GM12864 (cell line): ENCODE data around the gene ST3GAL4.

ENCODE experiments used
- DNase-seq: peaks from one replicate; pipeline ENCODE4 v3.0.0-alpha.2; 2011; ENCODE audit warnings: low read depth
- H3K4me3 ChIP-seq: 2 replicates; pipeline ENCODE4 v1.5.1; 2011; ENCODE audit warnings: mild to moderate bottlenecking, low read depth, low read length, control low read depth
- CTCF ChIP-seq: IDR thresholded peaks from 2 replicates; pipeline ENCODE4 v1.5.1; 2011; ENCODE audit warnings: low read depth, mild to moderate bottlenecking, moderate library complexity, low read length, control low read depth, inconsistent platforms; ENCODE audit errors: missing control alignments

The ST3GAL4 gene

GRCh38 chr11:126444072-126444471, 88.6 kb downstream of the ST3GAL4 start:
- TF ChIP-seq CTCF, result no peak
- DNase-seq, result no peak
- no peak overlapping the region for H3K4me3 ChIP-seq

GRCh38 chr11:126446581-126446980, 91.1 kb downstream of the ST3GAL4 start:
- H3K4me3 ChIP-seq, result no peak overlapping the region
- no peak for DNase-seq
- TF ChIP-seq CTCF, result no peak

- no peak for TF ChIP-seq CTCF
- no peak overlapping the region for H3K4me3 ChIP-seq
- no peak for DNase-seq
Measured at GRCh38 chr11:126450198-126450597, 94.7 kb downstream of the ST3GAL4 start.

GRCh38 chr11:126450806-126451205, 95.3 kb downstream of the ST3GAL4 start:
- no peak overlapping the region for H3K4me3 ChIP-seq
- no peak for TF ChIP-seq CTCF
- DNase-seq, result no peak

GRCh38 chr11:126451211-126451802, 95.8 kb downstream of the ST3GAL4 start:
- no peak overlapping the region for H3K4me3 ChIP-seq
- DNase-seq, result no peak
- no peak for TF ChIP-seq CTCF

GRCh38 chr11:126452241-126453101, 97.0 kb downstream of the ST3GAL4 start:
- no peak for TF ChIP-seq CTCF
- H3K4me3 ChIP-seq, result no peak overlapping the region
- DNase-seq, result no peak
